ENCODE data around the gene TUNAR.

TUNAR gene

DNA sequence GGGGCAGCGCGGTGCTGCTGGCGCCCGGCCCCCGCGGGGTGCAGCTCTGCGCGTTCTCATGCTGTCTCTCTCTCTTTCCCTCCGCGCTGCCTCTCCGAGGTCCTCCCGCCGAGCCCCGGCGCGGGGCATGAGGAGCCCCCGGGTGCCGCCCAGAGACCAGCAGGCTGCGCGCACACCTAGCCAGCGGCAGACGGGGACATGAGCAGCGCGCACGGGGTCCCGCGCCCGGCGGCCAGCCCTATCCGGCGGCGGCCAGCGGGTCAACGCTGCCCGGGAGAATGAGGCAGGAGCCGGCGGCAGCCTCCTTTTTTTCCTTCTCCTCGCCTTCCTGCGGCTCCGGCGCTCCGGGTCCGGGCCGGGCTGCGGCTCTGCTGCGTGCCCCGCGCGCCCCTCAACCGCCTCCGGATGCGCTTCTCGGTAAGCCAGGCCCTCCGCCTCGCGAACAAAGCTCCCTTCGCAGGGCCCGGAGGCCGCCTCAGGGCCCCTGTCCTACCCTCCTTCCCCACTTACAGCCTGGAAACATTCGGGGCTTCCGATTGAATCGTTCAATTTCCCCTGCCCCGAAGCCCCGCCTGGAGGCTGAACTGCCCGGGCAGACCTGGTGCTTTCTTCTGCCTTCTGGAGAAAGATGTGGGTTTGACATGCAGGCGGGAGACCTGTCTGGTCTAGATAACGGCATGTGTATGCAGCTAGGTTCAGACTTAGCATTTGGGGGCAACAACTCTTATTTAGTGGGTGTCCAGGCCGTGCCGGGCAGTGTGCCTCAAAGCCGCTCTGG, at the start of gene TUNAR:
Gene TUNAR (plus strand): TSS at position 72 of the 778 bp plus-strand sequence.
- peaks cover 8% of the 10 kb centered on the region for H3K4me1 Mint-ChIP-seq (ENCODE audit: low read depth)
- H3K36me3 Mint-ChIP-seq = no peaks in the 10 kb centered on the region
- H3K27me3 Mint-ChIP-seq = peaks cover 25% of the 10 kb centered on the region
- no peak within 1 kb of the TSS for H3K27ac Mint-ChIP-seq
- H3K4me3 Mint-ChIP-seq = no peak within 1 kb of the TSS
- no peaks in the 10 kb centered on the region for H3K9me3 Mint-ChIP-seq (ENCODE audit: low read depth)

- Mint-ChIP-seq H3K36me3 (no peaks in the 10 kb centered on the region), H3K27ac (no peak overlapping the region), H3K4me3 (no peak overlapping the region), H3K9me3 (ENCODE audit: low read depth) (no peaks in the 10 kb centered on the region), H3K4me1 (ENCODE audit: low read depth) (no peaks in the 10 kb centered on the region), H3K27me3 (peaks cover 16% of the 10 kb centered on the region)
Observed at GRCh38 chr14:95828649-95829265, 47.9 kb upstream of the TUNAR start.

- Mint-ChIP-seq H3K9me3 (ENCODE audit: low read depth) (no peaks in the 10 kb centered on the region), H3K27me3 (peaks cover 16% of the 10 kb centered on the region), H3K27ac (no peak overlapping the region), H3K4me3 (no peak overlapping the region), H3K36me3 (no peaks in the 10 kb centered on the region), H3K4me1 (ENCODE audit: low read depth) (no peaks in the 10 kb centered on the region)
Observed at GRCh38 chr14:95829321-95829720, 47.3 kb upstream of the TUNAR start.

GRCh38 chr14:95830386-95830785, 46.2 kb upstream of the TUNAR start:
- H3K9me3 Mint-ChIP-seq (ENCODE audit: low read depth) = no peaks in the 10 kb centered on the region
- H3K36me3 Mint-ChIP-seq = no peaks in the 10 kb centered on the region
- no peak overlapping the region for H3K4me3 Mint-ChIP-seq
- H3K27me3 Mint-ChIP-seq = peaks cover 18% of the 10 kb centered on the region
- no peaks in the 10 kb centered on the region for H3K4me1 Mint-ChIP-seq (ENCODE audit: low read depth)
- H3K27ac Mint-ChIP-seq = no peak overlapping the region

- H3K4me1 Mint-ChIP-seq (ENCODE audit: low read depth) = no peaks in the 10 kb centered on the region
- H3K27me3 Mint-ChIP-seq = peaks cover 19% of the 10 kb centered on the region
- no peaks in the 10 kb centered on the region for H3K36me3 Mint-ChIP-seq
- no peaks in the 10 kb centered on the region for H3K9me3 Mint-ChIP-seq (ENCODE audit: low read depth)
- H3K4me3 Mint-ChIP-seq = no peak overlapping the region
- H3K27ac Mint-ChIP-seq = no peak overlapping the region
Observed at GRCh38 chr14:95831041-95831440, 45.6 kb upstream of the TUNAR start.

GRCh38 chr14:95831468-95831867, 45.2 kb upstream of the TUNAR start:
- no peaks in the 10 kb centered on the region for H3K36me3 Mint-ChIP-seq
- H3K4me3 Mint-ChIP-seq = no peak overlapping the region
- peaks cover 19% of the 10 kb centered on the region for H3K27me3 Mint-ChIP-seq
- H3K4me1 Mint-ChIP-seq (ENCODE audit: low read depth) = no peaks in the 10 kb centered on the region
- H3K9me3 Mint-ChIP-seq (ENCODE audit: low read depth) = no peaks in the 10 kb centered on the region
- no peak overlapping the region for H3K27ac Mint-ChIP-seq

DNA sequence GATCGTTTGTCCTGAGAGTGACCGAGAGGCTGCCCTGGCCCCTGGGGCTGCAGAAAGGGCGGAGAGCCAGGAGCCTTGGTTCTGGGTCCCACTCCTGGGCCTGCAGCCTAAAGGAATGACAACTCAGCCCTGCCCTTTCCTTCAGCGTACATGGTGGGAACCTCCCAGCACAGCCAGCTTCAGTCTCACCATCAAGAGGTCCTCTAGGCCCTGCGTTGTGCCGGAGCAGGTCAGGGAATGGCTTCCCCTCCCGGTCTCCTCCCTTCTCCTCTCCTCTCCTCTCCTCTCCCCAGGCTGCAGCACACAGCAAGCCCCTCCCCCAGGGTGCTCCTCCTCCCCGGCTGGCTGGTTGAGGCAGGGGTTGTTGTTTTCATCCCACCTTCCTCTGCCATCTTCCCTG, 44.6 kb upstream of the TUNAR start:
- H3K4me1 Mint-ChIP-seq (ENCODE audit: low read depth) = no peaks in the 10 kb centered on the region
- H3K9me3 Mint-ChIP-seq (ENCODE audit: low read depth) = no peaks in the 10 kb centered on the region
- H3K4me3 Mint-ChIP-seq = no peak overlapping the region
- peaks cover 19% of the 10 kb centered on the region for H3K27me3 Mint-ChIP-seq
- H3K27ac Mint-ChIP-seq = no peak overlapping the region
- no peaks in the 10 kb centered on the region for H3K36me3 Mint-ChIP-seq

DNA sequence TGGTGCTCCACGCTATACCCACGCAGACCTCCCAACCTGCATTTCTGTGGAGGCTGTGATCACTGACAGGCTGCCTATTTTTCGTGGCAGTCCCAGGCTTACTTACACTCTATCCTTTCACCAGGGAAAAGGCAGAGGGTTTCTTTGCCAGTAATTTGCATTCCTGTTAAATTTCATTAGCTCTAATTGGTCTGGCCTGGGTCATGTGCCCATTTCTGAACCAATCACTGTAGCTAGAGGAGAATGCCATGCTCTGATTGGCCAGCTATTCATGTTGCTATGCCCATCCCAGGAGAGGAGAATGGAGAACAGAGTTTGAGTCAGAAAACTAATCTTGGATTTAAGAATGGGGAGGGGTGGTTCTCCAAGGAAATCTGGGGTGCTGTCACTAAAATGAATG, 43.2 kb upstream of the TUNAR start:
- Mint-ChIP-seq H3K27me3 (peaks cover 16% of the 10 kb centered on the region), H3K4me3 (no peak overlapping the region), H3K4me1 (ENCODE audit: low read depth) (no peaks in the 10 kb centered on the region), H3K9me3 (ENCODE audit: low read depth) (no peaks in the 10 kb centered on the region), H3K36me3 (no peaks in the 10 kb centered on the region), H3K27ac (no peak overlapping the region)

GRCh38 chr14:95834496-95834895, 42.1 kb upstream of the TUNAR start:
- no peaks in the 10 kb centered on the region for H3K9me3 Mint-ChIP-seq (ENCODE audit: low read depth)
- H3K4me3 Mint-ChIP-seq = no peak overlapping the region
- H3K4me1 Mint-ChIP-seq (ENCODE audit: low read depth) = no peaks in the 10 kb centered on the region
- peaks cover 16% of the 10 kb centered on the region for H3K27me3 Mint-ChIP-seq
- H3K36me3 Mint-ChIP-seq = no peaks in the 10 kb centered on the region
- H3K27ac Mint-ChIP-seq = no peak overlapping the region

DNA sequence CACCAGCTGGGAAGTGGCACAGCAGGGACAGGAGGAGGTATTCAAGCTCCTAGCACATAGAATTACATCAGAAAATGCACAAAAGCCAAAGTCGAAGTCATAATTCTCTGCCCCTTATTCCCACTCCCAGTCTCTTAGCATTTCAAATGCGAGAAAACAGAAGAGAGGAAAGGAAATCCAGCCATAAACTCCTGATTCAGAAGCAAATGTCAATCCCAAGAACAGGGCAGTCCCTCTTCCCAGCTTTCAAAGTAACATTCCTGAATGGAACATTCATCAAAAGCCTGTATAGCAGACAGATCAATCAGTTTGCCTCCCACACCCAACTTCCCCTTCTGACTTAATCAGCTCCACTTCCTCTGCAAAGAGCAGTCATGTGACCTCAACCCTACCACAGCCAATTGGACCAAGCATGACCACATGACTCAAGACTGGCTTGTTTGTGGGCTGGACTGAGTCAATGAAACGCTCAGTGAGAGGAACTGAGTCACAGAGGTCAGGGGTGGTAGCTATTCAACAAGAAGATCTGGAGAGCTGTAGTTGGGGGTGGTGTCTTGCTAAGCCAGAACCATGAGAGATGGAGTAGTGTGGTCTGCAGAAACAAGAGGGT, 41.4 kb upstream of the TUNAR start:
- Mint-ChIP-seq H3K27me3 (peaks cover 12% of the 10 kb centered on the region), H3K27ac (no peak overlapping the region), H3K4me1 (ENCODE audit: low read depth) (no peaks in the 10 kb centered on the region), H3K36me3 (no peaks in the 10 kb centered on the region), H3K9me3 (ENCODE audit: low read depth) (no peaks in the 10 kb centered on the region), H3K4me3 (no peak overlapping the region)

- no peaks in the 10 kb centered on the region for H3K36me3 Mint-ChIP-seq
Observed at GRCh38 chr14:95838862-95839261, 37.8 kb upstream of the TUNAR start.

GRCh38 chr14:95840094-95840700, 36.4 kb upstream of the TUNAR start:
- no peaks in the 10 kb centered on the region for H3K36me3 Mint-ChIP-seq
- no peak overlapping the region for H3K27ac Mint-ChIP-seq
- no peaks in the 10 kb centered on the region for H3K9me3 Mint-ChIP-seq (ENCODE audit: low read depth)
- peaks cover 10% of the 10 kb centered on the region for H3K27me3 Mint-ChIP-seq
- H3K4me1 Mint-ChIP-seq (ENCODE audit: low read depth) = no peaks in the 10 kb centered on the region
- H3K4me3 Mint-ChIP-seq = no peak overlapping the region

More at GRCh38 chr14:95838862-95839261, 37.8 kb upstream of the TUNAR start:
- Mint-ChIP-seq H3K4me1 (ENCODE audit: low read depth) (no peaks in the 10 kb centered on the region), H3K9me3 (ENCODE audit: low read depth) (no peaks in the 10 kb centered on the region), H3K4me3 (no peak overlapping the region), H3K27me3 (peaks cover 7% of the 10 kb centered on the region), H3K27ac (no peak overlapping the region)

- Mint-ChIP-seq H3K9me3 (ENCODE audit: low read depth) (no peaks in the 10 kb centered on the region), H3K36me3 (no peaks in the 10 kb centered on the region), H3K4me1 (ENCODE audit: low read depth) (no peaks in the 10 kb centered on the region), H3K4me3 (no peak overlapping the region), H3K27me3 (peaks cover 10% of the 10 kb centered on the region), H3K27ac (no peak overlapping the region)
Observed at GRCh38 chr14:95841668-95842067, 35.0 kb upstream of the TUNAR start.

DNA sequence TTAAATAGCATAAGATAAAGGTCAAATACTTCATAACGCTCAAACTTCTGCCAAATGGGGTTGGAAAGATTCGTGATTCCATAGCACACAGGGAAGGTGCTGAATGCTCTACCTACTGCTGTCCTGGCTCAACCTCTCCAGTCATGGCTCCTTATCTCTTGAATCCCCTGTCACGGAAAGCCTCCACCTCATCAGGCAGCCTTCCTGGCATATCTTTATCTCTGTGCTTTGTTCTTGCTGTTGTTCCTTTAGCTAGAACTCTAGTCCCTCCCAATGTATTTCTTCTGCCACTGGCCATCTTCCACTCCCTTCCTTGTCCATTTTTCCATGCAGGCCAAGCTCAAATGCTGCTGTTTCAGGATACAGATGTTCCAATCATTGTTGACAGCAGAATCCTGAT, 26.9 kb upstream of the TUNAR start:
- no peak overlapping the region for H3K27ac Mint-ChIP-seq

DNA sequence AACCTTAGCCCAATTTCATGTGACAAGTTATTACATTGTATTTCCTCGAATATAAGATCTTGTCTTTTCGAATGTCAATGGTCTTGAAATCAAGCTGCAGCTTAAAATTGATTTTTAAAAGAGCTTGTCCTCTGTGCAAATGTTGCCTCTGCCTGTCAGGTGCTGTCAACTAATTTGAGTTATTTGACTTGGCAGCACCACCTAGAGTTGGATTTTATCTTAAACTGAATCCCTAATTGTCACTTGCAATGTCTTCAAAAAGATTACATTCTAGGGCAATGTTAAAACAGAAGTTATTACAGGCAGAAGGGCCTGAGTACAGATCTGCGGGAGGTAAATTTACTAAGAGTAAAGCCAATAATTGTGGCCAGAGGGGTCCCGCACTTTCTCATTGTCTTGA, 26.2 kb upstream of the TUNAR start:
- no peak overlapping the region for H3K4me3 Mint-ChIP-seq
- H3K4me1 Mint-ChIP-seq (ENCODE audit: low read depth) = no peaks in the 10 kb centered on the region
- peaks cover 3% of the 10 kb centered on the region for H3K9me3 Mint-ChIP-seq (ENCODE audit: low read depth)
- H3K27ac Mint-ChIP-seq = no peak overlapping the region
- H3K36me3 Mint-ChIP-seq = no peaks in the 10 kb centered on the region
- H3K27me3 Mint-ChIP-seq = peaks cover 24% of the 10 kb centered on the region

More for the DNA sequence above, 26.9 kb upstream of the TUNAR start:
- H3K36me3 Mint-ChIP-seq = no peaks in the 10 kb centered on the region
- peaks cover 3% of the 10 kb centered on the region for H3K9me3 Mint-ChIP-seq (ENCODE audit: low read depth)
- no peak overlapping the region for H3K4me3 Mint-ChIP-seq
- no peaks in the 10 kb centered on the region for H3K4me1 Mint-ChIP-seq (ENCODE audit: low read depth)
- peaks cover 26% of the 10 kb centered on the region for H3K27me3 Mint-ChIP-seq

All from activated naive CD8-positive, alpha-beta T cell (primary cell).